ENCODE results near the gene TAX1BP3. TPM values are rescaled to one million over a fixed set of nuclear protein-coding genes. Genes with fewer than 3 reads are reported as not detected.

The TAX1BP3 gene
- total and polyA plus RNA-seq, 9 of the 15 experiments (the other 6 are each of a cell fraction or from before 2014, with no cell fraction given), result 0.99 to 14.5 (median 6.2) TPM

DNA sequence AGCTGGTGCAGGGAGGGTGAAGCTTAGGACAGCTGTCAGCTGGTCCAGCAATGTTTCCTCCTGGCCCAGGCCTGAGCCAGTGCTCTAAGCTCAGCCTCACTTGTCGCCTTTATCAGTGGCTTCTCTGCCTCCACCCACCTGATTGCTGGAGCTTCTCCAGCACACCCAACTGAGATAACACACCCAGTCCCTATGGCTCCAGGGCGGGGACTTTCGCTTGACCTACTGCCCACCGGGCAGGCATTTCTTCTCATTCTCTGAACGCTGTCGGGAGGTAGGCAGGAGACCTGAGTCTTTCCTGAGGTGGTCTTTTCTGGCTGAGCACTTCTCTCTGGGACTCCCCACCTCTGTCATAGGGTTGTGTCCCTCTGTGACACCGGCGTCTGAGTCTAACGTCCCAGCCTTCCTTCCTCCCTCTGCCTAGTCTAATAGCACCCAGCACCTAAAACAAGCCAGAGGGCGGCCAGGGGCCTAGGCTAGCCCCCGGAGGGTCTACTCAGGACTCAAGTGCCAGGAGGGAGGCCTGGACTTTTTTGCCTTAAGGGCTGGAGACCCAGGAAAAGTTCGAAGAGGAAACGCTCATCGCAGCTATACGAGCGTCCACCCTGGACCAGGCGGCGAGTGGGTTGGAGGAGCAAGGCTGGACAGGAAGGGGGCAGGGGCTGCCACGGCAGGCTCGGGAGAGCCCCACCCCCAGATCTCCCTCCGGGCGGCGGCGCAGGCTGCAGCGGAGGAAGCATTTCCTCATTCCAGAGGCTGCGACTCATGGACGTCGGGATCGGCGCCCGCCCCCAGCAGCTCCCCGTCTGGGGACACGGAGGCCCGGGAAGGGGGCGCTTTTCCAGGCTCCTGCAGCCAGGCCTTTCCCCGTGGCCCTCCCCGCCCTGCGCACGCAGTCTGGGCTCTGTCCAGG, 756 bp downstream of the TAX1BP3 start (continued):
- TF ChIP-seq TBL1XR1 (IDR thresholded peaks at IDR 0.05; ENCODE audit: low read length in 2 of 2) (no peak), DMBX1 (CRISPR knock-in tag; IDR thresholded peaks at IDR 0.05; ENCODE audit: borderline replicate concordance) (no peak), ZNF324 (CRISPR knock-in tag; IDR thresholded peaks at IDR 0.05) (no peak), MEIS2 (IDR thresholded peaks at IDR 0.05; ENCODE audit: partially characterized antibody) (peak; percentile 29), ZNF79 (CRISPR knock-in tag; IDR thresholded peaks at IDR 0.05; ENCODE audit: low read depth) (no peak), NR3C1 (CRISPR knock-in tag; IDR thresholded peaks at IDR 0.05) (no peak), KDM5B (IDR thresholded peaks at IDR 0.05; ENCODE audit: insufficient replicate concordance, low read depth, low read length) (peak; percentile 21), SRSF1 (IDR thresholded peaks at IDR 0.05; ENCODE audit: low read depth, low read length) (no peak), RBM34 (IDR thresholded peaks at IDR 0.05; ENCODE audit: borderline replicate concordance, insufficient read depth, low read length) (no peak), SMAD1 (IDR thresholded peaks at IDR 0.05; ENCODE audit: low read depth, low read length, partially characterized antibody) (no peak), GATAD2A (IDR thresholded peaks at IDR 0.05) (no peak), MAFF (IDR thresholded peaks at IDR 0.05; ENCODE audit: low read length) (no peak), CC2D1A (IDR thresholded peaks at IDR 0.05) (no peak), NR2F6 (CRISPR knock-in tag; IDR thresholded peaks at IDR 0.05) (no peak), NEUROD1 (IDR thresholded peaks at IDR 0.05; ENCODE audit: borderline replicate concordance, low read depth, low read length, partially characterized antibody) (no peak), ELF4 (CRISPR knock-in tag; IDR thresholded peaks at IDR 0.05) (no peak), ETS2 (tag; IDR thresholded peaks at IDR 0.05; ENCODE audit: borderline replicate concordance, poor library complexity, severe bottlenecking) (no peak), ZFP1 (CRISPR knock-in tag; IDR thresholded peaks at IDR 0.05) (no peak)
- TF ChIP-seq, protein P1, sequence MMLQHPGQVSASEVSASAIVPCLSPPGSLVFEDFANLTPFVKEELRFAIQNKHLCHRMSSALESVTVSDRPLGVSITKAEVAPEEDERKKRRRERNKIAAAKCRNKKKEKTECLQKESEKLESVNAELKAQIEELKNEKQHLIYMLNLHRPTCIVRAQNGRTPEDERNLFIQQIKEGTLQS (IDR thresholded peaks at IDR 0.05), result peak; percentile 43; the same call in 1 of the 2 replicates
- TF ChIP-seq, protein P1 (CRISPR knock-in tag; conservative IDR thresholded peaks at IDR 0.05), result no peak
- TF ChIP-seq, protein P2, sequence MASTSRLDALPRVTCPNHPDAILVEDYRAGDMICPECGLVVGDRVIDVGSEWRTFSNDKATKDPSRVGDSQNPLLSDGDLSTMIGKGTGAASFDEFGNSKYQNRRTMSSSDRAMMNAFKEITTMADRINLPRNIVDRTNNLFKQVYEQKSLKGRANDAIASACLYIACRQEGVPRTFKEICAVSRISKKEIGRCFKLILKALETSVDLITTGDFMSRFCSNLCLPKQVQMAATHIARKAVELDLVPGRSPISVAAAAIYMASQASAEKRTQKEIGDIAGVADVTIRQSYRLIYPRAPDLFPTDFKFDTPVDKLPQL (IDR thresholded peaks at IDR 0.05; ENCODE audit: extremely low read depth, insufficient read length), result no peak
- TF ChIP-seq, protein P3, sequence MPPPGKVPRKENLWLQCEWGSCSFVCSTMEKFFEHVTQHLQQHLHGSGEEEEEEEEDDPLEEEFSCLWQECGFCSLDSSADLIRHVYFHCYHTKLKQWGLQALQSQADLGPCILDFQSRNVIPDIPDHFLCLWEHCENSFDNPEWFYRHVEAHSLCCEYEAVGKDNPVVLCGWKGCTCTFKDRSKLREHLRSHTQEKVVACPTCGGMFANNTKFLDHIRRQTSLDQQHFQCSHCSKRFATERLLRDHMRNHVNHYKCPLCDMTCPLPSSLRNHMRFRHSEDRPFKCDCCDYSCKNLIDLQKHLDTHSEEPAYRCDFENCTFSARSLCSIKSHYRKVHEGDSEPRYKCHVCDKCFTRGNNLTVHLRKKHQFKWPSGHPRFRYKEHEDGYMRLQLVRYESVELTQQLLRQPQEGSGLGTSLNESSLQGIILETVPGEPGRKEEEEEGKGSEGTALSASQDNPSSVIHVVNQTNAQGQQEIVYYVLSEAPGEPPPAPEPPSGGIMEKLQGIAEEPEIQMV (tag; conservative IDR thresholded peaks at IDR 0.05; ENCODE audit: low read depth), result no peak
- TF ChIP-seq, protein P4, sequence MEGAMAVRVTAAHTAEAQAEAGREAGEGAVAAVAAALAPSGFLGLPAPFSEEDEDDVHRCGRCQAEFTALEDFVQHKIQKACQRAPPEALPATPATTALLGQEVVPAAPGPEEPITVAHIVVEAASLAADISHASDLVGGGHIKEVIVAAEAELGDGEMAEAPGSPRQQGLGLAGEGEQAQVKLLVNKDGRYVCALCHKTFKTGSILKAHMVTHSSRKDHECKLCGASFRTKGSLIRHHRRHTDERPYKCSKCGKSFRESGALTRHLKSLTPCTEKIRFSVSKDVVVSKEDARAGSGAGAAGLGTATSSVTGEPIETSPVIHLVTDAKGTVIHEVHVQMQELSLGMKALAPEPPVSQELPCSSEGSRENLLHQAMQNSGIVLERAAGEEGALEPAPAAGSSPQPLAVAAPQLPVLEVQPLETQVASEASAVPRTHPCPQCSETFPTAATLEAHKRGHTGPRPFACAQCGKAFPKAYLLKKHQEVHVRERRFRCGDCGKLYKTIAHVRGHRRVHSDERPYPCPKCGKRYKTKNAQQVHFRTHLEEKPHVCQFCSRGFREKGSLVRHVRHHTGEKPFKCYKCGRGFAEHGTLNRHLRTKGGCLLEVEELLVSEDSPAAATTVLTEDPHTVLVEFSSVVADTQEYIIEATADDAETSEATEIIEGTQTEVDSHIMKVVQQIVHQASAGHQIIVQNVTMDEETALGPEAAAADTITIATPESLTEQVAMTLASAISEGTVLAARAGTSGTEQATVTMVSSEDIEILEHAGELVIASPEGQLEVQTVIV (CRISPR knock-in tag; IDR thresholded peaks at IDR 0.05; ENCODE audit: borderline replicate concordance), result no peak

Measured in K562 (cell line).